IPS-15b (cell line): Measurements from ENCODE around the gene MYO18A.

Source experiments
- H3K27me3 ChIP-seq: one replicate; pipeline ENCODE4 v1.6.1; 2013; ENCODE audit warnings: low read length; ENCODE audit not compliant: control insufficient read depth, insufficient read depth
- H3K36me3 ChIP-seq: one replicate; pipeline ENCODE4 v1.6.1; 2013; ENCODE audit warnings: low read length; ENCODE audit not compliant: control insufficient read depth, insufficient read depth
- H3K4me1 ChIP-seq: one replicate; pipeline ENCODE4 v1.6.1; 2013; ENCODE audit warnings: mild to moderate bottlenecking, low read length; ENCODE audit not compliant: control insufficient read depth, insufficient read depth
- H3K4me3 ChIP-seq: one replicate; pipeline ENCODE4 v1.5.1; 2013; ENCODE audit warnings: low read depth, low read length
- H3K9ac ChIP-seq: one replicate; pipeline ENCODE4 v1.6.1; 2013; ENCODE audit warnings: low read depth, mild to moderate bottlenecking, low read length
- H3K9me3 ChIP-seq: one replicate; pipeline ENCODE4 v1.6.1; 2013; ENCODE audit warnings: mild to moderate bottlenecking, low read length; ENCODE audit not compliant: control insufficient read depth, insufficient read depth

Gene MYO18A

GRCh38 chr17:29036584-29036983 is 143.6 kb downstream of the MYO18A start:
- H3K36me3 ChIP-seq = no peaks in the 10 kb centered on the region
- no peak overlapping the region for H3K9ac ChIP-seq
- no peak overlapping the region for H3K4me3 ChIP-seq
- H3K4me1 ChIP-seq = peaks cover 41% of the 10 kb centered on the region
- no peaks in the 10 kb centered on the region for H3K9me3 ChIP-seq
- H3K27me3 ChIP-seq = no peaks in the 10 kb centered on the region

GRCh38 chr17:29034510-29034909 is 145.7 kb downstream of the MYO18A start:
- Histone ChIP-seq H3K9ac (no peak overlapping the region), H3K9me3 (no peaks in the 10 kb centered on the region), H3K4me3 (no peak overlapping the region), H3K27me3 (no peaks in the 10 kb centered on the region), H3K36me3 (no peaks in the 10 kb centered on the region), H3K4me1 (peaks cover 44% of the 10 kb centered on the region)

GRCh38 chr17:29032857-29033197 is 147.4 kb downstream of the MYO18A start:
- no peaks in the 10 kb centered on the region for H3K36me3 ChIP-seq
- H3K9ac ChIP-seq = no peak overlapping the region
- H3K4me1 ChIP-seq = peaks cover 31% of the 10 kb centered on the region
- H3K27me3 ChIP-seq = no peaks in the 10 kb centered on the region
- H3K9me3 ChIP-seq = no peaks in the 10 kb centered on the region
- peak overlapping the region; percentile 22 for H3K4me3 ChIP-seq

GRCh38 chr17:29032013-29032856 is 148.0 kb downstream of the MYO18A start:
- Histone ChIP-seq H3K9me3 (no peaks in the 10 kb centered on the region), H3K27me3 (no peaks in the 10 kb centered on the region), H3K36me3 (no peaks in the 10 kb centered on the region), H3K4me3 (peak overlapping the region; percentile 22), H3K9ac (no peak overlapping the region), H3K4me1 (peaks cover 31% of the 10 kb centered on the region)

GRCh38 chr17:29031488-29031887 is 148.7 kb downstream of the MYO18A start:
- Histone ChIP-seq H3K4me1 (peaks cover 26% of the 10 kb centered on the region), H3K4me3 (no peak overlapping the region), H3K36me3 (no peaks in the 10 kb centered on the region), H3K9me3 (no peaks in the 10 kb centered on the region), H3K27me3 (no peaks in the 10 kb centered on the region), H3K9ac (no peak overlapping the region)

GRCh38 chr17:29024316-29024952 is 155.8 kb downstream of the MYO18A start:
- H3K4me3 ChIP-seq = no peak overlapping the region
- H3K4me1 ChIP-seq = peaks cover 4% of the 10 kb centered on the region
- H3K36me3 ChIP-seq = no peaks in the 10 kb centered on the region
- H3K9me3 ChIP-seq = no peaks in the 10 kb centered on the region
- H3K9ac ChIP-seq = no peak overlapping the region
- peaks cover 13% of the 10 kb centered on the region for H3K27me3 ChIP-seq

GRCh38 chr17:29022074-29022473 is 158.1 kb downstream of the MYO18A start:
- Histone ChIP-seq H3K9ac (no peak overlapping the region), H3K9me3 (no peaks in the 10 kb centered on the region), H3K36me3 (no peaks in the 10 kb centered on the region), H3K4me1 (peaks cover 12% of the 10 kb centered on the region), H3K4me3 (no peak overlapping the region), H3K27me3 (peaks cover 13% of the 10 kb centered on the region)

GRCh38 chr17:29021226-29021625 is 159.0 kb downstream of the MYO18A start:
- H3K27me3 ChIP-seq = peaks cover 13% of the 10 kb centered on the region
- H3K9ac ChIP-seq = no peak overlapping the region
- H3K9me3 ChIP-seq = no peaks in the 10 kb centered on the region
- no peak overlapping the region for H3K4me3 ChIP-seq
- no peaks in the 10 kb centered on the region for H3K36me3 ChIP-seq
- peaks cover 14% of the 10 kb centered on the region for H3K4me1 ChIP-seq
